GM21528 (cell line): Measurements from ENCODE around the gene STK39.

Experiments
- ATAC-seq: cut with Tn5 transposase; IDR thresholded peaks from one replicate; pipeline ENCODE4 v1.9.1; 2021; ENCODE audit warnings: mild to moderate bottlenecking, moderate library complexity; ENCODE audit not compliant: unreplicated experiment, low FRiP score

Gene STK39

GRCh38 chr2:168185583-168186274 lies 61.7 kb downstream of the STK39 start:
- no peak for ATAC-seq

- no peak for ATAC-seq
Observed at GRCh38 chr2:168184681-168185513, 62.5 kb downstream of the STK39 start.

GRCh38 chr2:168183308-168183997 lies 63.9 kb downstream of the STK39 start:
- ATAC-seq: no peak

GRCh38 chr2:168182550-168183249 lies 64.7 kb downstream of the STK39 start:
- ATAC-seq: no peak

DNA sequence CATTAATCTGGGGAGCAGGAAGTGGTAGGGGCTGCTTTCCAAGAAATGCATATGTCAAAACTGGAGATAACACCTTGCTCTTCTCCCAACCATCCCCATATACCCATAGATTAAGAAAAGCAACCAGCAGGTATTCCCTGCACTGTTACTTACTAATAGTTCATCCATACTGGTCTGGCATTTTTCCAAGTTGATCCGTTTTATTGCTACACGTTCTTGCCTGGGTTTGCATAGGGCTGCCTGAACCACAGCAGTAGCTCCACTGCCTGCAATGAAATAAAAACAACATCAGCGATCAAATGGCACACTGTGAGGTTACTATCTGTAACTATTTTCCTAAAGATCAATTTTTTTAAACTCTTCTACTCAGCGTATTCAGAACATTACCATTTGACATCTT lies 65.6 kb downstream of the STK39 start:
- no peak for ATAC-seq

DNA sequence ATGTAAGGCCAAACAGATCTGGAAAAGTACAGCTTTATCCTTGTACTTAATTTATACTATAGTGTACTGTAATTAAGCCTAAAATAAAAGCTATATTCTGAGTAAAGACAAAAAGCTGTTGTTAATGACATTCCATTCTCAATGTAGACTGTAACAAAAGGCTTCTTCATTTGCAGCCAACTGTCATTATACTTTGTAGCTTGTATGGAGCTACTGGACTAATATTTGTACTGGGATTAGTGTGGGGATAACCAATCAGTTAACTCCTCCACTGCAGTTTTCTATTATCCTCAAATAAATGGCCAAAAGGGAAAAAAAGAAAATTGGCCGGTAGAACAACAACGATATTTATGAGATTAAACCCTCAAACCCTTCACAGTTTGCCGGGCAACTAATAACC lies 66.5 kb downstream of the STK39 start:
- ATAC-seq: no peak

DNA sequence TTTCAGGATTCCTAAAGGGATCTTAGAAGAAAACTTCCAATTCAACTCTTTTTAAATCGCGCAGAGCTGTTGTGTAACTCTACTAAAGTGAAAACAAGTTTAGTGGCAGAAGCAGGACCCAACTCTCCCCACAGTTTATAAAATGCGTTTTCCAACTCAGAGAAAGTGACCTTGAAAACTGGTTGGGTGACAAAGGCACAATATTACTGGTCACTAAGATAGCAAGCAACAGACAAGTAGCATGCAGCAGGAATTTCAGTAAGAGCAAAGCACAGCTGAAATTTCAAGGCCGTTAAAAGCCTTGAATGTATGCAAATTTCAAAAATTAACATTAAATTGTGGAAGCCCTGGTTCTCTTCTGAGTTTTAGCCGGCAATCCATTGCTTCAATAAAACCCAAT lies 66.9 kb downstream of the STK39 start:
- no peak for ATAC-seq

DNA sequence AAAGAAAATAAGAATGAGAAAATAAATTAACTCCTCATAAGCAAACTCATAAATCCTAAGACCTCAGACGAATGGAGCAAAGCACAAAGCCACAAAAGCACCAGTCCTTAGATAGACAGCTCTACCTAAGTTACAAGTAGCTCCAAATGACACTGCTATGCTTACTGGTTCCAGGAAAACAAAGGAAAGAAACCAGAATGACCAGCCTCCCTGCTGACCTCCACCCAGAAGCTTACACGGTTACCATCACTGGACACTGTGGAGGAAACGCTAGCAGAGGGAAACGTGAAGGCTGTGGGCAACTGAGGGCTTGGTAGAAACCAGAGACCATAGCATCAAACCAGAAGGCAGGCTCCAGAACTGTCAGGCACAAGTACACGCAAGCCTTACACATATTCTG lies 67.8 kb downstream of the STK39 start:
- ATAC-seq: no peak

DNA sequence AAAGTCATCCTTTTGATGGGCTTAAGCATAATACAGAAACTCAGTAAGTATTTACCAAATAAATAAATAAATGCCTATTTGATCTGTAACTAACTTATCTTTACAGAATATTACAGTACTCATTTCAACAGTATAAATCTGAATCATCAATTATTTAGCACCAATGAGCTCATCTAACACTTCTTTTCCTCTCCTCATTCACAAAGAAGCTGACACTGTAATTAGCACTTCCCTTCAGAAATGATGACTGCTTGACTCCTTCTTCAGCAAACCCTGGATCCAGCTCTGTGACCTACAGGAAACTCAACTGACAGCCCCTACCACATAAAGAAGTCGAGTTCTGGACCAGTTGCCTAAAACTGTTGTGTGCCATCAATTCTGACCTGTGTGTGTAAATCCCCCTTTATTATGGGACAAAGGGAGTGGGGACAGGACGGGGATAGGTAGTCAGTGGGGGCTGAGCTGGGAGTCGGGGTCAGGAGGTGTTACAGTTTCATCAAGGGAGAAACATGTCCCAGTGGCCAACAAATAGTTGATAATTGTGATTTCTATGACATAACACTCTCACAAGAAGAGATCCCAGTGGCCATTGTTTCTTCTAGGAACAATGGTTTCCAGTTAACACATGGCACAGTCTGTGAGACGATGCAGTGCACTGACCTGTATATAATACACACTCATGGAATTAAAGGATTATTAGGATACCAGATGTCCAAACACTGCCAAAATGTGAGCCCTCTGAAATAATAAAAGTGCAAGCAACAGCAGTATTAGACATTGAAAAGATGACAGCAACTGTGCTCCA lies 68.7 kb downstream of the STK39 start:
- no peak for ATAC-seq

- ATAC-seq: no peak
Observed at GRCh38 chr2:168176402-168176801, 71.0 kb downstream of the STK39 start.

GRCh38 chr2:168175469-168175868 lies 71.9 kb downstream of the STK39 start:
- ATAC-seq: no peak

DNA sequence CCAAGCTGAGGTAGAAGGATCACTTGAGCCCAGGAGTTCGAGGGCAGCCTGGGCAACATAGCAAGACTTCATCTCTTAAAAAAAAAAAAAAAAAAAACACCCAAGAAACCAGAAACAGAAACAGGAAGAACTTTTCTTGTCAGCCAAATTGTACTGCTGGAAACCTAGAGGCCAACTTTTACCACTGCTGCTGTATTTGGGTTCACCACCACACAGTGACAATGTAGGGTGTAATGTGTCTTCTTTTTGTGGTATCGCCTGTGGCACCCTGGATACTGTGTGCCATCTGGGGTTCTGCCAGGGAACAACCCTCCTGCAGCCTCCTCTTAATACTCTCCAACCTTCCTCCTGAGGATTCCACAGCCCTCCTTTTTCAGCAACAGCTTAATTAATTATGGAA lies 72.6 kb downstream of the STK39 start:
- no peak for ATAC-seq

GRCh38 chr2:168172071-168172470 lies 75.3 kb downstream of the STK39 start:
- no peak for ATAC-seq

- no peak for ATAC-seq
Observed at GRCh38 chr2:168171059-168171762, 76.2 kb downstream of the STK39 start.

GRCh38 chr2:168169097-168169745 lies 78.2 kb downstream of the STK39 start:
- ATAC-seq: no peak

GRCh38 chr2:168167511-168168263 lies 79.7 kb downstream of the STK39 start:
- ATAC-seq: no peak

DNA sequence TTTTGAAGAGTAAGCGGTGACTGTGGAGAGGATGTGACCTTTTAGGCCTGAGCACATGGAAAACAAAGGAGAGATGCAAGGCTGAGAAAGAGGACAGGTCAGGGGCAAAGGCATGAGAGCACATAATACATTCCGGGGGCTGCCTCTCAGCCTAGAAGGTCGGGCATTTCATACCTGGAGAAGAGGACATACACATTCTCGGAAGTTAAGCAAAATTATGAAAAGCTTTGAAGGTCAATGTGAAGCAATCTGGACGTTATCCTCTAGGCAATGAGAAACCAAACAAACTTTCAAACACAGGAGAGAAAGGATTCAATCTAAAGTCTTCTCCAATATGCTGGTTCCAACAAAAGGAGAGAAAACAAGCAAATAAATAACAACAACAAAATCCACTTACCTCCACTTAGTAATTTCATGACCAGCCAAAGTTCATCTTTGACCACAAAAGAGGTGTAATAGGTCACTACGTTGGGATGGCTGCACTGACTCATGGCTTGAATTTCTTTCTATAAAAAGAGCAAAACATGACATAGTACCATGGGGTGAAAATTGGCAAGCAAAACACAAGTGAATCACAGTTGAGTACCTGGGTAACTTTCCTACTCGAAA lies 80.4 kb downstream of the STK39 start:
- no peak for ATAC-seq
